ENCODE data around the gene JPH2. TPM values are rescaled to one million over a fixed set of nuclear protein-coding genes. Genes with fewer than 3 reads are reported as not detected.

JPH2 gene
- total RNA-seq, 1 donor from 2014 or later = 188 TPM

DNA sequence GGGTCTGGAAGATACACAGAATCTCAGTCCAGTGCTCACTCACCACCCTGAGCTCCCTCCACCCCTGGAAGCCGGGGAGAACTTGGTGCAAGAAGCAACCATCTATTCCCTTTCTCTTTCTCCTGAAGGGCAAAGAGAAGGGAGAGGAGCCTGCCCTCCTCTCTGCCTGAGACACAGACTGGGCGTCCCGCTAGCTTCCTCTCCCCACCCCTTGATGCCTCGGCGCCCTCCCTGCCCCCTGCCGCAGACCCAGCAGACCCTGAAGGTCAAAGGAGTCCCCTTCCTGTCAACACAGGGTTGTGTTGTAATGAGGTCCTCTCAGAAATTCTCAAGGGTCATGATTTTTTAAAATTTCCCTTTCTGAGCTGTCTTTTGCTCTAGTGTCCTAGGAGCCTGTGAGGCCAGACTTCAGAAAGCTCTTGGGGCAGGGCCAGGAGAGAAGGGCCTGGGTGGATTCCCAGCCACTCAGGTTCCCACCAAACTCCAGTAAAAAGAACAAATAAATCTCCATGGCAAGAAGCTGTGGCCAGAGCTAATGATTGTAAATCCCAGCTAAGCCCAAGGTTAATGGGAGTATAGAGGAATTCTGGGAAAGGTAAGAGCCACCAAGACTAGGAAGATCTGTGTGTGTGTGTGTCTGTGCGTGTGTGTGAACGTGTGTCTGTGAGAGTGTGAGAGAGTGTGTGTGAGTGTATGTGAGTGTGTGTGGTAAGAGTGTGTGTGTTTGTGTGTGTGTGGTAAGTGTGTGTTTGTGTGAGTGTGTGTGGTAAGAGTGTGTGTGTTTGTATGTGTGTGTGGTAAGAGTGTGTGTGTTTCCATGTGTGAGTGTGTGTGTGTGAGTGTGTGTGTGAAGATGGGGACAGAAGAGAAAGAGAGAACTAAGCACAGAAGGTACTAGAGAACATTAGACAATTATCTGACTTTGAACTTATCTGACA is 1.1 kb upstream of the JPH2 start:
- DNase-seq = peak; percentile 78

DNA sequence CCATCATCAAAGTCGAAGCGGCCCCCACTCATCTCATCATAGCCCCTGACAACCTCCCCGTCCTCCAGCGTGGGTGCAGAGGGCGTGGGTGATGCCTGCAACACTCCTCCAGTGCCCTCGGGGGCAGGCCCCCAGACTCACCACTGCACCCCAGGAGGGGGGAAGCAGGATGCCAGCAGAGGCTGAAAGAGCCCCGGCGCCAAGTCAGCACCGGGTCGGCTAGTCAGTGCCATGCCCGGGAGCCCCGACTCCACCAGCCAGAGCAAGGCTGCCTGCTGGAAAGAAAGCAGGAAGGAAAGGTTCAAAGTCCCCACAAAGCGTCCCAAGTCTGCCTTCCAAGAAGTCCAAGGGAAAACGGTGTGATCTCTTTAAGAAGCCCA is 324 bp downstream of the JPH2 start:
- no peak for DNase-seq

DNA sequence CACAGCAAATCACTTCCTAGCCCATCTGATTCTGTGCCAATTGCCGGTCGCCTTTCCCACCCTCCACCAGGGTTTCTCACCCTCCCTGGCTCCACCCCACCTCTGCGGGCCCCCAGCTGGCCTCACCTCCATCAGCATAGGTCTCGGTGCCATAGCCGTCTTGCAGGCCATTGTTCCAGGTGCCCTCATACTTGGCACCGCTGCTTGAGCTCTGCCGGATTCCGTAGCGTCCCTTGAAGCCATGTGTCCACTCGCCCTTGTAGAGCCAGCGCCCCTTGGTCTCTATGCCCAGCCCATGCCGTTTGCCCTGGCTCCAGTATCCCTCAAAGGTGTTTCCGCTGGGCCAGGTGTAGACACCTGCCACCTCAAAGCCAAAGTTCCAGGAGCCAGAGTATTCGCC is 787 bp downstream of the JPH2 start:
- peak; percentile 8 for DNase-seq

DNA sequence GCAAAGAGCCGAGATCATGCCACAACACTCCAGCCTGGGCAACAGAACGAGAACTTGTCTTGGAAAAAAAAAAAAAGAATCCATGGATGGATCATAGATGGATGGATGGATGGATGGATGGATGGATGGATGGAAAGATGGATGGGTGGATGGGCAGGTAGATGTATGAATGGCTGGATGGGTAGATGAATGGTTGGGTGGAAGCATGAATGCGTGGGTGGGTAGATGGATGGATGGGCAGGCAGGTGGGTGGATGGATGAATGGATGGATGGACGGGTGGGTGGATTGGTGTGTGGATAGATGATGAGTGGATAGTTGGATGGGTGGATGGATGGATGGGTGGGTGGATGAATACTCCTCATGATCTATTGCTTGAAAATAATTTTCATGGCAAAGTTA is 1.4 kb downstream of the JPH2 start:
- no peak for DNase-seq

DNA sequence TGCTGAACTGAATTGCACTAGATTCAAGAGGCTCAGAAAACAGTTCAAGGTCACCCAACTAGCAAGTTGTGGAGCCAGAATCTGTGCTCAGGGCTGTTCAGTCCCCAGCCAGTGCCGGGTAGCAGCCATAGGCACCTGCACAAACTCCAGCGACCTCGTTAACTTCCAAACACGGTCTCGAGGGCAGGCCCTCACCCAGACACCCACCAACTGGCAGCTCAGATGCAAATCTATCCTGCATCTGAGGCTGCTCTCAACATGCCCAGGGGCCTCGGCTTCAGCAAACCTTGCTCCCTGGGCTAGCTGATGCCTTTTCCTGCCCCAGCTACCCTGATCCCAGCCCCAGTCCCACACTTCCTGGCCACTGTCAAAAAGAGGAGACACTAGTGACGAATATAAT is 3.7 kb downstream of the JPH2 start:
- DNase-seq = peak; percentile 43

DNA sequence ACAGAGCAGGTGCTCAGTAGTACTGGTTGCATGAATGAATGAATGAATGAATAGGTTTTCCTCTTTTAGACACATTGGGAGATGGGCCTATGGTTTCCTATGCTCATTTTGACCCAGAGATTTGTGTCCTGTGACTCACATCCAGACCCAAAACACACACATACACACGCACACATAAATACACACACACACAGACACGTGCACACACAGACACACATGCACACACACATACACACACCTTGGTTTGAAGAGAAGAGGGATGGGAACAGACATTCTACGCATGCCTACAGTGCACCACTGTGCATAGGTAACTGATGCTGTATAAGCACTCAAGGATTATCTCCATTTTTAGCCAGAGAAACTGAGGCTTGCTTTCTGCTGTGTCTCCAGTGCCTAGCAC is 4.1 kb downstream of the JPH2 start:
- DNase-seq = no peak

DNA sequence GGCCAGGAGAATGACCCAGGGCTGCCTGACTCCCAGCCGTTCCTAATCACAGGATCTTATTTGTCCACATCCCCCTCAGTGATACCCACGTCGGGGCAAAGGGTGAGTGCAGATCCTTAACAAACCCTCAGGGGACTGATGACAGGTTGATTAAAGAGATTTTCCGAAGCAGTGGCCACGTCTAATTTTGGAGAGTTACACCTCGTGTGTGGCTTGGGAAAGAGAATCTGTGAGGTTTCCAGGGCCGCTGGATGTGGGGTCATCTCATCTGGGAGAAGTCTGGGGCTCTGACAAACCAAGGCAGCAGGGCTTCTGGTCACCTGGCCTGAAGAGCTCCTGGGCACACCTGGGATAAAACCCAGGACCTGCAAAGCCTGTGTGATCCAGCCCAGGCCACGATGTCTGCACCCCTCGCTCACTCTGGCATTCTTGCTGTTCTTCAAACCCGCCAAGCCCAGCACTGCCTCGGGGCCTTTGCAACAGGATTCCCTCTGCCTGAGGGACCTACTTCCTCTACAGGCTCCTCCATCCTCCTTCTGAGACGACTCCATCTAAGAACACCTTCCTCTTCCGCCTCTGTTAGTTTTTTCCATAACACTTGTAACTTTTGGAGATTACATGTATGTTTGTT is 4.7 kb downstream of the JPH2 start:
- DNase-seq = peak; percentile 7

DNA sequence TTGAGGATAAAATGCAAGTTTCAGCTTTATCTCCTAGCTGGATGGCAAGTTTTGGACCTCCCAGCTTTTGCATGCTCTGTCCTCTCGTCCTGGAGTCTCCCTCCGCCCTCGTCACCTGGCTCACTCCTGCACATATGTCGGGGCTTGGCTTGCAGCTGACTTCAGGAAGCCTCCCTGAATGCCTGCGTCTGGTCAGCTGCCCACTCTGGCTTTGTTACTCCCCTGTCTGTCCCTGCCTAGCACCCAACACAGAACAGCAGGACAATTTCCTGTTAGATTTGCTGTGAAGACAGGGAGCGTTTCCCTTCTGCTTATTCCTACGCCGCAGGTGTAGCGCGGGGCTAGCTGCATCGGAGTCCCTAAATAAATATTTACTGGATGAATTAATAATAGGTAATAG is 5.4 kb downstream of the JPH2 start:
- DNase-seq = peak; percentile 73

DNA sequence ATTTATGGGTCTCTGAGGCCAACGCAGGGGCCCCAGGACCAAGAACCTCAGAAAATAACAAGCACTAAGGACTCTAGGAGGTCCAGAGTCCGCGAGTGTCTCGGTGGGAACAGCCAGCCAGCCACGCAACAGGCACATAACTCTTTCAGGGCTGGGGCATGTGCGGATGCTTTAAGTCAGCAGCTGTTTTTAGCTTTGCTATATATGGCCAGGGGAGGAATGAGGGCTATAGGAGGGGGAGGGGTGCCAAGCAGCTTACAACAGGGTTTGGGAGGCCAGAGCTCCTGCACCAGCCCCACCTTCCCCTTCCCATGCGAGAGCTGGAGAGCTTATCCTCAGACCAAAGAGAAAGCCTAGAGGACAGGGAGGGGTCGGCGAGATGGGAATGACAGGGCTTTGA is 6.2 kb downstream of the JPH2 start:
- peak; percentile 95 for DNase-seq

DNA sequence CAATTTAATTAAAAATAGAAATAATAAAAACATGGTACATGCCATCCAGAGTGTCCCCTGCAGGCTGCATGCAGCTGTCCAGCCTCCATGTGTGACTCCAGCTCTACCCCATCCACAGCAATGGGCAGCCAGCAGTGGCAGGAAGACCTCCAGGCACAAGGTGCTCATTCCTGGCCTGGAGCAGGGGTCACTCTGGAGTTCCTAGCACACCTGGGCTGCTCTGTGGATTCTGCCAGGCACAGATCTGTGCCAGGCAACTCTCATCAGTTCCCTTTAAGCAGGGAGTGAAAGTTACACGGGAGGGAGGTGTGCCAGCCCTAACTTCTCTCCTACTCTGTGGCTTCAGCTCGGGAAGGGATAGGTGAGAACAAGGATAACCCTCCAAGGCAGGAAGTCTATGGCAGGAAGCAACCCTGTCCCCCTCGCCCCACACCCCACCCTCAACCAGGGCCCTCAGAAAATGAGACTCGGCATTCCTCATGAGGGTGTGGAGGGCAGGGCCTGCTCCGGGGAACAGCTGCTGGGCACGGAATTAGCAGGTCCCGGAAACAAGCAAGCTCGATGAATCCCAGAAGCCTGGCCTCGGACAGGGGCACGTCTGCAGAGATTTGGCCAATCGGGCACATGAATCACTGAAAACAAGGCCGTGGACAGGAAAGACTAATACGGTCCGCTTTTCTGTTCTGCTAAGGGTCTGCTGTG is 10.0 kb downstream of the JPH2 start:
- peak; percentile 95 for DNase-seq

DNA sequence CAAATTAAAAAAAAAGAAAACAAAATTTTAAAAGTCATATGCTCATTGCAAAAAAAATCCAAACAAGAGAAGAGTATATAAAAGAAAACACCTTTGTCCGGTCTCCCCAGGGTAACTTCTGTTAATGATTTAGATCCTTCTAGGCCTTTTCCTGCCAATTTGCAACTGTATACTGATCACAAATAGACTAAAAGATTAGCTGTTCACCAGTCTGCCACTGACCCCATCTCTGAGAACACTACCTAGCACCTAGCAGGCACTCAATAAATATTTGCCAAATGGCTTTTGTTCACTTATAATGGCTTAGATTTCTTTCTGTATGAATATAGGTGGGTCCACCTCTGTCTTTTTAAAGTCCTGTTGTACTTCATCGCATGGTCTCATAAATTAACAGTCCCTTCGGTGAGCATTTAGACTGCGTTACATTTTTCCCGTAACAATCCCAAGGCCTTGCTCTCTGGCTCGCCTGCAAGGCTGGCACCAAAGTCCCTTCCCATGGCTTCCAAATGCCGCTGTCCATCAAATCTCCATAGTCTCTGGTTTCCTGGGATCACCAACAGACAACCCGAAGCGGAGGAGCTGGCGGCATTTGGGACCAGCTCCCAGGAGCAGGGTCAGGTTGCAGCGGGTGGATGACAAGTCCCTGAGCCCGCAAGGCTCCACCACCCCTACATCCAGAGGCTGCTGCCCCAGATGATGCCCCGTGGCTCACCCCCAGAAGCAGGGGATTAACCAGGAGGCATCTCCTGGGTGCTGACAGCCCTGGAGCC is 11.8 kb downstream of the JPH2 start:
- DNase-seq = peak; percentile 96

DNA sequence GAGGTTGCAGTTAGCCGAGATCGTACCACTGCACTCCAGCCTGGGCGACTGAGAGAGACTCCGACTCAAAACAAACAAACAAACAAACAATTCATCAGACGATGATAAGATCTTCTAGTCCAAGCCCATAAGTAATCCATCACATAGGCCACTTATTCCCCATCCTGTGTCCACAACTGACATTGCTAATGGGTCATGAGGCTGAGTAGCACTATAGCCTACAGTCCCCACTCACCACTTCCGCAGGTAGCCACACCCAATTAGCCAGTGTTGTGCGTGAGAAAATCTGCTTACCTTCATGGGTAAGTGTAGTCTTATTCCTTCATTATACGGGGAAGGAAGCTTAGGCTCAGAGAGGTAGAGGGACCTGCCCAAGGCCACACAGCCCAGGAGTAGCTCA is 13.1 kb downstream of the JPH2 start:
- no peak for DNase-seq

DNA sequence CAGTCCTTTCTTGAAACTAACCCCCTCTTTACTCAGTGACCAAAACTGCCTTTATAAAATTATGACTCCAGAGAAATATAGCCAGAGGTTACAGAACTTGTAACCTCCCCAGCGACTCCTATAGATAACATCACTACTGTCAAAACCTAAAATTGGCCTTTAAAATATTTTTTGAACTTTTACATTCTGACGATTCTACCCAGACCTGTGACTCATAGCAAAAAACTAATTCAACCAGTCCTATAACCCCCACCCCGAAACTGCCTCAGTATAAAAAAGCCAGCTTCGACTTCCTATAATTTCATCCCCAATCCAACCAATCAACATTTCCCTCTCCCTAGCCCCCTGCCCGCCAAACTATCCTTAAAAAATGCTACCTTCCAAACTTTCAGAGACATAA is 13.9 kb downstream of the JPH2 start:
- no peak for DNase-seq

DNA sequence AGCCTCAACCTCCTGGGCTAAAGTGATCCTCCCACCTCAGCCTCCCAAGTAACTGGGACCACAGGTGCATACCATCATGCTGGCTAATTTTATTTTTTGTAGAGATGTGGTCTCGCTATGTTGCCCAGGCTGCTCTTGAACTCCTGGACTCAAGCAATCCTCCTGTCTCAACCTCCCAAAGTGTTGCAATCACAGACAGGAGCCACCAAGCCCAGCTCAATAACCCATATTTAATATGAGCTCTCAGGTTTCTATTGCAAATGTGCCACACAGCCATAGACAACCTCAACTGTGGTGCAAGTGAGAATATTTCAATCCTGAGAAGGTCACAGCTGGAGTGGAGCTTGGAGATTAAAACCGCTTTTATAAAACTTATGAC is 14.4 kb downstream of the JPH2 start:
- no peak for DNase-seq

DNA sequence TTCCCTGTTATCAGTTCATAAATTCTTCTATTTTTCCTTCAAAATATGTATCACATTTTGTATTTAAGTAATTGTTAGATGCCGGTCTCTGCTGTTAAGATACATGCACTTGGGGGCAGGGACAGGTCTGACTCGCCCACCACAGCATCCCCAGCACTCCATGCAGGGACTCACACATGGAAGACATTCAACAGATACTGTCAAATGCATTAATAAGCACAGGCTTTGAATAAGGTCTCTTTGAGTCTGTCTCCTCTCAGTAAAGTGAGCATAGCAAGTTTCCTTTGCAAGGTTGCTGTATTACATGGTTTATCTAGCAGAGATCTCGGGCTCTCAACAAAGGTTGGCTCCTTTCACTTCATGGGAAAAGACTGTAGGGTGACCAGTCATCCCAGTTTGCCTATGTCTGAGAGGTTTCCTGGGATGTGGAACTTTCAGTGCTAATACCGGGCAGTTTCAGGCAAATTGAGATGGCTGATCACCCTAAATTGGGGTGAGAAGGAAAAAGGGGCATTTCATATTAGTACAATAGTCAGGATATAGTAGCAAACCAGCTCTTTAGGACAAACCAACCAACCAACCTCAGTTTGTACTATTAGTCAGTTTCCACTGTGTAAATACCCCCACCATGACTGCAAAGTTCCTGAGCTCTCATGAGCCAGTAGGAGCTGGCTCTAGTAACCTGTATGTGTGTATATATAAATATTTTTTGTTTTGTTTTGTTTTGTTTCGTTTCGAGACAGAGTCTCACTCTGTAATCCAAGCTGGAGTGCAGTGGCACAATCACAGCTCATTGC is 15.0 kb downstream of the JPH2 start:
- no peak for DNase-seq

DNA sequence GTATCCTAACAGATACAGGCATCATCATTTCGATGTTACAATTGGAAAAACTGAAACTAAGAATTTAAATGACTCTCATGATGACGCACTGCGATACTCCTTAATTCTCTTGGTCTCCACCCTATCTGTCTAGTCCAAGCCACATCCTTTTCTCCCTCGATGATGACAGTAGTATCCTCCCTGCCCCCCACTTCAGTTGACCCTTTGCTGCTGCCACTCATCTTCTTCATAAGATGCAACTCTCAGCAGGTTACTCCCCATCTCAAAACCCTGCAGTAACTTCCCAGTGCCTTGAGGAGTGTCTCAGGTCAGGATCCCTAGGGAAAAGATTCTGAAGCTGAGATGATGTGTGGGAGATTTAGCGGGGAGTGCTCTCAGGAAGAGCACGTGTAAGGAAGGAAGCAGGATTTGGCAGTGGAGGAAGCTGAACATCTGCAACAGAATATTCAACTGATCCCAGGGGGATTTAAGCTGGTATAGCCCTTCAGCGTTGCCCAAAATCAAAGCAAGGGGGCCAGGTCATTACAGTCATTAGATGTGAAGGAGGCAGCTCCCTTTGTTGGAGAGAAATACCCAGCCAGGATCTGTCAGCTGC is 16.1 kb downstream of the JPH2 start:
- DNase-seq = no peak

DNA sequence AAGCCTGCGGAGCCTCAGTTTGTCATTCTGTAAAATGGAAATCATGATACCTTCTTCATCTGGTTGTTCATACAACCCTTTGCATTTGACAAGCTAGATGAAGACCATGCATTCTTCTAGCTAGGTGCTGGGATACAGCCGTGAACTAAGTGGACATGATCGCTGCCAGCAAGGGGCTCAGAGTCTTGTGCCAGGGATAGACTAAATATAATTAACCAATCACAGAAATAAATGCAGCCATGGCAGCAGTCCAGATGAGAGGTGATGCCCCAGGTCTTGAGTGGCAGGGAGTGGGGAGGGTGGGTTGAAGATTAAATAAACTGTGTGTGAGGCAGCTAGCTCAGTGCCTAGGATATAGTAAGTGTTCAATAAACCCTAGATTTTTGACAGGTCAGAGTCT is 19.3 kb downstream of the JPH2 start:
- no peak for DNase-seq

DNA sequence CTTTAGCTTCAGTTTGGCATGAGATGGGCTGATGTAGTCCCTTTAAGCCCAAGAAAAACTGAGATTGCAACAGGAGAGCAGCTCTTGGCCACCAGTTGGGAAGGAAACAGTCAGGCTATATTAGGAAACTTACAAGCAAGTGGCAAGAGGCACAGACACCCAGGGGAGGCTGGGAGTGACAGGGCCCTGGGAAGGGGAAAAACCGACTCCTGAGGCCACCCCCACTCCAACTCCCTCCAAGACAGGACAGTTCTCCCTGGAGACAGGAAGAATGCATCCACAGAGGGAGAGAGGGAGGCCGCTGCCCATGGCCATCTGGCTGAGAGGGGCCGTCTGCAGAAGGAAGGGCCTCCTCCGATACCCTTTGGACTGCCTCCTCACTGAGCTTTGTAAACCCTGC is 20.5 kb downstream of the JPH2 start:
- peak; percentile 74 for DNase-seq

DNA sequence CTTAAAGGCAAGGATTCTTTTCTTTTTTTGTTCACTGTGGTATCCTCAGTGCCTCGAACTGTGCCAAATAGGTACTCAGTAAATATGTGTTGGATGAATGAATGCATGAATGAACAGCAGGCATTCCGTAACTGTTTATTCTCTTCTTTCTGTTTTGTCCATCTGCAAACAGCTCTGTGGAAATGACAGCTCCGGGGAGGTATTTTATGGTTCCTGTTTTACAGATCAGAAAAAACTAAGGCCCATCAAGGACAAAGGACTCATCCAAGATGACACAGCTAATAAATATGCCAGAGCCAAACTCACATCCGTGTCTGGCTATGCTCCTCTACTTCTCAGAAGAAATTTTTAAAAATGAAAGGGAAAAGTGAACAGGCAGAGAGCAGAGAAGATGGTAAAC is 21.0 kb downstream of the JPH2 start:
- DNase-seq = no peak

DNA sequence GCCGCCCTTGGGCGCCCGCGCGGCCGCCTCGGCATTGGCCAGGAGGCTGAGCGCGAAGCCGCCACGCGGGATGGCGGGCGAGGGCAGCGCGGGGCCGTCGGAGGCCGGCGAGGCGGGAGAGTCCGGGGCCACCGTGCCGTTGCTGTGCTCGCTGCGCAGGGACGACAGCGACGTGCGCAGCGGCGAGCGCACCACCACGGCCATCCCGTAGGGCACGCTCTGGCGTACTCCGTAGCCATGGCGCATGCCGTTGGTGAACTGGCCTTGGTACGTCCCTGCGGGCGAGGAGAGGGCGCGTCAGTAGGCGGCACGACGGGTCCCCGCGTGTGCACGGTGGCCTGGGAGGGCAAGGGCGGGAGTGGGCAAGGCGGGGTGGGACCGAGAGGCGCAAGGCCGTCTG is 26.9 kb downstream of the JPH2 start:
- DNase-seq = no peak

DNA sequence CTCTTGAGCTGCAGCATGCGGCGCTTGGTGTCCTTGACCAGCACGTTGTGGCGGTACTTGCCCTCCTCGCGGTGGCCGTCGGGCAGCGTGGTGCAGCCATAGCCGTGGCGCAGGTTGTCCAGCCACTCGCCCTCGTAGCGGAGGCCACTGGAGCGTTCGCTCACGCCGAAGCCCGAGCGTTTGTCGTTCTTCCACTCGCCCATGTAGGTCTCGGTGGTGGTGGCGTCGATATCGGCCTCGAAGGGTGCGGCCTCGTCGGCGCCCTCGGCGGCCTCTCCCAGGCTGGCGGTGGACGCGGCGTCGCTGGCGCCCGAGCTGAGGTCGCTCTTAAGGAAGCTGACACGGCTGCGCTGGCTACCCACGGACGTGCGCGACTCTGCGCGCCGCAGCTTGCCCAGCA is 27.3 kb downstream of the JPH2 start:
- no peak for DNase-seq
